Uterus (tissue), 4 donors: ENCODE measurements around the gene POP5. TPM values are rescaled to one million over a fixed set of nuclear protein-coding genes. Genes with fewer than 3 reads are reported as not detected.

Source experiments
- DNase-seq, 2 donors: peaks; one replicate each; pipeline ENCODE4 v3.0.0-alpha.2; 2019 to 2020
- H3K27ac ChIP-seq, 2 donors: fragments of 200-600 bp; sonication (generic); 1 replicate in 1 of 2; 2 replicates in 1 of 2; pipeline ENCODE4 v1.5.1; 2016 to 2018
- H3K27me3 ChIP-seq, 2 donors: fragments of 200-600 bp; sonication (generic); one replicate each; pipeline ENCODE4 v1.5.1; 2018 to 2019; ENCODE audit warnings: control low read depth in 1 of 2
- H3K36me3 ChIP-seq, 2 donors: fragments of 200-600 bp; sonication (generic); one replicate each; pipeline ENCODE4 v1.5.1; 2019; ENCODE audit warnings: control low read depth in 1 of 2
- H3K4me1 ChIP-seq, 2 donors: fragments of 200-600 bp; sonication (generic); one replicate each; pipeline ENCODE4 v1.5.1; 2018 to 2019; ENCODE audit warnings: control low read depth in 1 of 2
- H3K4me3 ChIP-seq, 2 donors: fragments of 200-600 bp; sonication (generic); 1 replicate in 1 of 2; 2 replicates in 1 of 2; pipeline ENCODE4 v1.5.1; 2018 to 2019; ENCODE audit warnings: mild to moderate bottlenecking in 1 of 2
- H3K9me3 ChIP-seq, 2 donors: fragments of 200-600 bp; sonication (generic); one replicate each; pipeline ENCODE4 v1.5.1; 2019; ENCODE audit warnings: control low read depth in 1 of 2
- POLR2A ChIP-seq, 2 donors: fragments of 450-650 bp; IDR thresholded peaks; one replicate each; pipeline ENCODE4 v1.6.1; 2016; ENCODE audit warnings: antibody characterized with exemption in 2 of 2, mild to moderate bottlenecking in 1 of 2, moderate library complexity in 1 of 2
- intact Hi-C: fragments of 100-400 bp; cut with DNase I; formaldehyde crosslinking; loops from one replicate; pipeline ENCODE4 v1.15.1; 2023; ENCODE audit warnings: low total_unique reads
- total RNA-seq, 4 donors: library from RNA; depleted of rRNA in 3 of 4; stranded (reverse); fragments of >200 nt in 3 of 4; gene quantifications; one replicate each; pipeline versions ENCODE4 v1.1.0 to v1.2.4, GENCODE V29; 2014 to 2023
- TF ChIP-seq, protein P1 (sequence below), 4 experiments: fragments of 200-600 bp in 2 of 4; fragments of 450-650 bp in 2 of 4; sonication (generic) in 2 of 4; IDR thresholded peaks; one replicate each; pipeline ENCODE4 v1.5.1; 2016 to 2019; ENCODE audit warnings: antibody characterized with exemption in 4 of 4, mild to moderate bottlenecking in 2 of 4, moderate library complexity in 1 of 4
- donor health status: DM: yes; HTN: yes; CAD: no.

The POP5 gene, protein sequence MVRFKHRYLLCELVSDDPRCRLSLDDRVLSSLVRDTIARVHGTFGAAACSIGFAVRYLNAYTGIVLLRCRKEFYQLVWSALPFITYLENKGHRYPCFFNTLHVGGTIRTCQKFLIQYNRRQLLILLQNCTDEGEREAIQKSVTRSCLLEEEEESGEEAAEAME
- 10 to 100 TPM in 2 of 4 donors, 1 to 10 TPM in 1, under 1 TPM in 1; 0.59 to 32.2 (median 18.0) TPM for total RNA-seq

DNA sequence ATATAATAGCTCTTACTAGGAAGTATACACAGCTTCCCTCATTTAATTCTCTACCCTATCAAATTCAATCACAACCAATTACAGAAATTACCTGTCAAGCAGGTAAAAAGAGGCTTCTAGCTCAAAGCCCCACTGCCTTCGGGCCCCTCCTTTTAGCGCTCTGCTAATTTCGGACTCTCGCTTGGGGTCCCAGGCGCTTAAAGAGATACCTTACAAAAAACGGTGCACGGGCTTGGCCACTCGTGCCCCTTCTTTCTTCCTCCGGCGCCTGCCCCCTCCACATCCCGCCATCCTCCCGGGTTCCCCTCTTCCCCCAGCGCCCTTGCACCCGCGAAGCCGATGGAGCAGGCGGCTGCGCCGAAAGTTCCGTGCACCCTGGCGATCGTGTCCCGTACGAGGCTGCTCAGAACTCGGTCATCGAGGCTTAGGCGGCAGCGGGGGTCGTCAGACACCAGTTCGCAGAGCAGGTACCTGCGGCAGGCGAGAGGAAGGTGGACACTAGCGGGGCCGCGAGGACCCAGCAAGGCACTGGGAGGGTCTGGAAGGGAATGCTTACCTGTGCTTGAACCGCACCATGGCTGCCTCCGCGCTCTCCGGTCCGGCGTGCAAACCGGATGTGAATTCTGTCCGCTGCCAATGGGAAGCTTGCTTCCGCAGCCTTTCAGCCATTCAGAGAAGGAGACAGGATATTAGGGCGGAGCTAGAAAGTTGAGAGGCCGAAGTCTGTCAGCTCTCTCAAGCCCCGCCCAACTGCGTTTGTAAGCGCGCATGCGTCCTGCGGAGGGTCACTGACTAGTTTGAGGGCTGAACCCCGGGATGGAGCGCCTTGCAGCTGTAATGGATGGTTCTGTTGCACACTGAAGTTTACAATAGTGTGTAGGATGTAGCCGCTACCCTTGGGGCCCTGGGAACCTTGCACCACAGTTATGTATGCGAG lies at the start of gene POP5:
TSS of gene POP5 (minus strand) at position 616 of the 937 bp plus-strand sequence. CDS start at position 576, 40 bp downstream.
- Histone ChIP-seq H3K4me1 (peaks cover 0 to 13% of the 10 kb centered on the region in 2 donors), H3K27ac (peak within 1 kb of the TSS; percentile 59 to 60), H3K27me3 (no peaks in the 10 kb centered on the region), H3K9me3 (no peaks in the 10 kb centered on the region), H3K36me3 (no peaks in the 10 kb centered on the region), H3K4me3 (peak within 1 kb of the TSS; percentile 81 to 96)
- intact Hi-C loops: no loop called here
- peak; percentile 95 to 97 for DNase-seq
- TF ChIP-seq, protein P1, sequence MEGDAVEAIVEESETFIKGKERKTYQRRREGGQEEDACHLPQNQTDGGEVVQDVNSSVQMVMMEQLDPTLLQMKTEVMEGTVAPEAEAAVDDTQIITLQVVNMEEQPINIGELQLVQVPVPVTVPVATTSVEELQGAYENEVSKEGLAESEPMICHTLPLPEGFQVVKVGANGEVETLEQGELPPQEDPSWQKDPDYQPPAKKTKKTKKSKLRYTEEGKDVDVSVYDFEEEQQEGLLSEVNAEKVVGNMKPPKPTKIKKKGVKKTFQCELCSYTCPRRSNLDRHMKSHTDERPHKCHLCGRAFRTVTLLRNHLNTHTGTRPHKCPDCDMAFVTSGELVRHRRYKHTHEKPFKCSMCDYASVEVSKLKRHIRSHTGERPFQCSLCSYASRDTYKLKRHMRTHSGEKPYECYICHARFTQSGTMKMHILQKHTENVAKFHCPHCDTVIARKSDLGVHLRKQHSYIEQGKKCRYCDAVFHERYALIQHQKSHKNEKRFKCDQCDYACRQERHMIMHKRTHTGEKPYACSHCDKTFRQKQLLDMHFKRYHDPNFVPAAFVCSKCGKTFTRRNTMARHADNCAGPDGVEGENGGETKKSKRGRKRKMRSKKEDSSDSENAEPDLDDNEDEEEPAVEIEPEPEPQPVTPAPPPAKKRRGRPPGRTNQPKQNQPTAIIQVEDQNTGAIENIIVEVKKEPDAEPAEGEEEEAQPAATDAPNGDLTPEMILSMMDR (IDR thresholded peaks at IDR 0.05): peak in 1 of 4 experiments; percentile 6
- TF ChIP-seq POLR2A (IDR thresholded peaks at IDR 0.05): peak; percentile 19 to 63

DNA sequence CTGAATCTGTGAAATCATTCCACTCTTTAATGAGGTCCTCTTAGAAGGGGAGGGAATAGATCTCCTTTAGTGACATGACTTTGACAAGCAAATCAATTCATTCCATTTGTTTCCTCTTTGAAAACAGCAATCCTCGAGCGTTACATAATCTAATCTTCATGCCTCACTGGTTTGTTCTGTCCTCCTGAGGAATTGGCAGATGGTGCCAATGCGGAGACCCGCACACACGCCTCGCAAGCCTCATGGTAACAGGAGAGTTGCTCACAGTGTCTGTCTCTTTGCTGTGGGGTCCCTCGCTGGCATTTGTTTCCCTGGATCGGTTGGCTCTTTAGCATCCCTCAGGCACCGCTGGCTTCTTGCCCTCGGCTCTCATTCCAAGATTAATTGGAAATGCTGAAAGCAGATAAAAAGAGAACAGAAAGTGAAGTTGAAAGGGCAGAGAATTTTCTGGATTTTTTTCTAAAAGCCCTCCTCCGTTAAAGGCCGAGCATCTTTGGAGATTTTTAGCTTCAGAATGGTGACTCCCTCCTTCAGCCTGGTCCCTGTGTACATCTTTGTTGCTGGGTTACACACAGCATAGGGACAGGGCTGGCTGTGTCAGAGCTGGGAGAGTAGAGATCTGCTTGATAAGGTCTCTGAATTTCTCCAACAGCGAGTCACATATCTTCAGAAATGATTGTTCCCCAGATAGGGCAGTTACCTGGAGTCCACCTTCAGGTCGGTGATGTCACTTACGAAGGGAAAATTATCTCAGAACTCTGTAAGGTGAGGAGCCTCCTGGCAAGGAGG lies 49.1 kb upstream of the POP5 start:
- intact Hi-C loops: no loop called here

DNA sequence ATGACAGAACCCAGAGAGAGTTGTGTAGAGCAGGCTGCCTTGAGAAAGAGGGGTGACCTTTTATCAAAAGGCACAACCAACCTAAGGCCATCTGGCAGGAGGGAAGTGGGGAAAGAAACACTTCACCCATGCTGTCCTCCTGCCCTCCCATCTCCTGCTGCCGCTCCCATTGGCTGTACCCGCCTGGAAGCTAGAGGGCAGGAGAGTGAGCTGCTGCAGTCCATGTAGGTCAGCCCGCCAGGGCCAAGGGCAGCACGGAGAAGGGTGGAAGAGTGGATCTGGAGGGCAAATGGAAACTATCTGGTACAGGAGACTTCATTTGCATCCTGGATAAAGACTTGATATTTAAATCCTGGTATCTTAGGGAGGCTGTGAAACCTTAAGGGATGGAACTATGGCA lies 47.7 kb upstream of the POP5 start:
- intact Hi-C loops: no loop called here
- no peaks in the 10 kb centered on the region for H3K4me1 ChIP-seq
- TF ChIP-seq POLR2A (IDR thresholded peaks at IDR 0.05): no peak
- TF ChIP-seq, protein P1 (IDR thresholded peaks at IDR 0.05): no peak

More for the DNA sequence above, 49.1 kb upstream of the POP5 start:
- H3K4me3 ChIP-seq: no peak overlapping the region
- no peak overlapping the region for H3K27ac ChIP-seq
- TF ChIP-seq POLR2A (IDR thresholded peaks at IDR 0.05): no peak
- TF ChIP-seq, protein P1 (IDR thresholded peaks at IDR 0.05): no peak
- no peak for DNase-seq
- no peaks in the 10 kb centered on the region for H3K27me3 ChIP-seq
- no peaks in the 10 kb centered on the region for H3K36me3 ChIP-seq
- H3K9me3 ChIP-seq: no peaks in the 10 kb centered on the region
- no peaks in the 10 kb centered on the region for H3K4me1 ChIP-seq

DNA sequence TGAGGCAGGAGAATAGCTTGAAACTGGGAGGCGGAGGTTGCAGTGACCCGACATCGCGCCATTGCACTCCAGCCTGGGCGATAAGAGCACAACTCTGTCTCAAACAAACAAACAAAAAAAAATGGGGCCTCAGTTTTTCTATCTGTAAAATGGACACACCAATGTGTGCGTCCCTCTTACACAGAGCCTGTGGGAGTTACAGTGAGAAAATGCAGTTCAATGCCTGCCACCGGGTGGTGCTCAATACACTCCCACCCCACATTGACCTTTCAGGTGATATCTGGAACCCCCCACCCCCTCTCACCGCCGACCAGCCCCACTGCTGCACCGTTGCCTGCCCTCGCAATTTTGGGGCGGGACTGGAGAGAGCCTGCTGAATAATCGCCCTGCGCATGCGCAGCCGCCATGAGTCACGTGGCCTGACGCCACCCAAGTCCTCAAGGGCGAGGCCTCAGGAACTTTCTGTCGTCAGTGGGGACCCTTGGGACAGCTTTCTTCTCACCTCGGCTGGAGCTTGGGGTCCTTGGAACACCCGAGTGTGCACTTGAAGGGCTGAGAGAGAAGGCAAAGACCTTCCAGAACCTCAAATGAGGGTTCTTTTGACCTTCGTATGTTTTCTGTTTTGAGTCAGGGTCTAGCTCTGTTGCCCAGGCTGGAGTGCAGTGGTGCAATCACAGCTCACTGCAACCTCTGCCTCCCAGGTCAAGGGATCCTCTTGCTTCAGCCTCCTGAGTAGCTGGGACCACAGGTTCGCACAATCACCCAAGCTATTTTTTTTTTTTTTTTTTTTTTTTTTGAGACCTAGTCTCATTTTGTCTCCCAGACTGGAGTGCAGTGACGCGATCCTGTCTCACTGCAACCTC lies 44.6 kb upstream of the POP5 start:
- no peak for TF ChIP-seq POLR2A (IDR thresholded peaks at IDR 0.05)
- TF ChIP-seq, protein P1 (IDR thresholded peaks at IDR 0.05): no peak
- intact Hi-C loops: no loop called here
- Histone ChIP-seq H3K36me3 (no peaks in the 10 kb centered on the region), H3K4me1 (no peaks in the 10 kb centered on the region), H3K4me3 (no peak overlapping the region), H3K27ac (no peak overlapping the region), H3K9me3 (no peaks in the 10 kb centered on the region), H3K27me3 (no peaks in the 10 kb centered on the region)
- no peak for DNase-seq

More for the DNA sequence above, 47.7 kb upstream of the POP5 start:
- no peaks in the 10 kb centered on the region for H3K27me3 ChIP-seq
- no peak overlapping the region for H3K27ac ChIP-seq
- no peak overlapping the region for H3K4me3 ChIP-seq
- DNase-seq: no peak
- no peaks in the 10 kb centered on the region for H3K36me3 ChIP-seq
- H3K9me3 ChIP-seq: no peaks in the 10 kb centered on the region
